Endothelial cell of umbilical vein (primary cell): ENCODE results near the gene RAD9B. TPM values are rescaled to one million over a fixed set of nuclear protein-coding genes. Genes with fewer than 3 reads are reported as not detected.
"Not testable (repeated sequence)": the region's sequence is repeated elsewhere in the genome, so short reads cannot be mapped to it uniquely, and the experiment has no call there.

Experiments used
- BruUV-seq: library from RNA; stranded (reverse); fragments of 400-500 nt; replicated peaks from 2 replicates; lab custom pipeline; 2021; lab: Mats Ljungman, UMichigan
- CTCF ChIA-PET: fragments of 300-600, 350-600 bp; sonication (Branson Sonifier 250); formaldehyde crosslinking; loops from one replicate; lab custom pipeline; 2021; ENCODE audit warnings: antibody characterized with exemption, inconsistent platforms; lab: Charles Lee
- POLR2A ChIA-PET: fragments of 300-600, 350-600 bp; sonication (Branson Sonifier 250); formaldehyde crosslinking; loops from one replicate; lab custom pipeline; 2021; ENCODE audit warnings: antibody characterized with exemption, inconsistent platforms; lab: Charles Lee
- DNase-seq: peaks from one replicate; pipeline ENCODE4 v3.0.0-alpha.2; 2011; ENCODE audit warnings: low read depth, low spot score
- FAIRE-seq: peaks from 2 replicates; lab custom pipeline; 2011; peaks lifted over from hg19 to GRCh38; lab: Jason Lieb, UNC
- H2AFZ ChIP-seq: 2 replicates; pipeline ENCODE4 v1.6.0; 2012; ENCODE audit warnings: low read depth, low read length, control low read depth, inconsistent platforms
- H3K27ac ChIP-seq: 2 replicates; pipeline ENCODE4 v1.5.1; 2011; ENCODE audit warnings: low read depth, mild to moderate bottlenecking, control low read depth, low read length, moderate library complexity; ENCODE audit not compliant: insufficient read depth
- H3K27me3 ChIP-seq, 2 experiments: 2 replicates each; pipeline versions ENCODE4 v1.6.0 to v1.6.1; 2011; ENCODE audit warnings: low read length in 2 of 2, mixed read lengths in 1 of 2; ENCODE audit not compliant: control insufficient read depth in 2 of 2, insufficient read depth in 2 of 2
- H3K36me3 ChIP-seq, 2 experiments: 2 replicates in 1 of 2; 3 replicates in 1 of 2; pipeline ENCODE4 v1.5.1; 2011; ENCODE audit warnings: low read length in 2 of 2, mild to moderate bottlenecking in 1 of 2, moderate library complexity in 1 of 2; ENCODE audit not compliant: control insufficient read depth in 2 of 2, insufficient read depth in 2 of 2; ENCODE audit errors: extremely low read depth in 1 of 2
- H3K4me1 ChIP-seq: 3 replicates; pipeline ENCODE4 v1.5.1; 2011; ENCODE audit warnings: mild to moderate bottlenecking, low read length; ENCODE audit not compliant: control insufficient read depth, insufficient read depth; ENCODE audit errors: extremely low read depth
- H3K4me2 ChIP-seq: 2 replicates; pipeline ENCODE4 v1.6.1; 2011; ENCODE audit warnings: low read length, control low read depth, mixed read lengths; ENCODE audit not compliant: insufficient read depth
- H3K4me3 ChIP-seq, 3 experiments: fragments of 200-600 bp in 1 of 3; sonication (generic), shearing (Covaris generic) in 1 of 3; replicated peaks in 1 of 3; 2 replicates each; pipeline ENCODE4 v1.5.1; 2011 to 2016; ENCODE audit warnings: control low read depth in 3 of 3, low read length in 3 of 3, mild to moderate bottlenecking in 2 of 3, inconsistent platforms in 1 of 3, low read depth in 1 of 3, moderate library complexity in 1 of 3; ENCODE audit not compliant: insufficient read depth in 1 of 3
- H3K79me2 ChIP-seq: 2 replicates; pipeline ENCODE4 v1.6.0; 2012; ENCODE audit warnings: low read length, inconsistent platforms; ENCODE audit not compliant: control insufficient read depth, insufficient read depth
- H3K9ac ChIP-seq: replicated peaks from 2 replicates; pipeline ENCODE3; 2011; ENCODE audit warnings: low read length, control low read depth; ENCODE audit not compliant: insufficient read depth; ENCODE audit errors: extremely low read depth
- H3K9me1 ChIP-seq: replicated peaks from 3 replicates; pipeline ENCODE4 v1.6.0; 2011; ENCODE audit warnings: mild to moderate bottlenecking, low read length; ENCODE audit not compliant: control insufficient read depth, insufficient read depth; ENCODE audit errors: extremely low read depth
- H3K9me3 ChIP-seq: replicated peaks from 2 replicates; pipeline ENCODE4 v1.5.1; 2012; ENCODE audit warnings: low read length, inconsistent platforms; ENCODE audit not compliant: control insufficient read depth, insufficient read depth
- H4K20me1 ChIP-seq: replicated peaks from 2 replicates; pipeline ENCODE3; 2011; ENCODE audit warnings: mild to moderate bottlenecking, low read length; ENCODE audit not compliant: control insufficient read depth, insufficient read depth; ENCODE audit errors: extremely low read depth
- CTCF ChIP-seq, 2 donors: IDR thresholded peaks; 1 replicate in 1 of 2; 2 replicates in 1 of 2; pipeline ENCODE4 v1.5.1; 2011; ENCODE audit warnings: low read length in 2 of 2, mild to moderate bottlenecking in 2 of 2, moderate library complexity in 2 of 2, control low read depth in 1 of 2, inconsistent platforms in 1 of 2, low read depth in 1 of 2; ENCODE audit not compliant: insufficient read depth in 1 of 2; ENCODE audit errors: extremely low read depth in 1 of 2
- EZH2 ChIP-seq: IDR thresholded peaks from 2 replicates; pipeline ENCODE4 v1.6.1; 2012; ENCODE audit warnings: borderline replicate concordance, low read depth, mild to moderate bottlenecking, moderate library complexity, low read length, inconsistent platforms; ENCODE audit not compliant: severe bottlenecking
- FOS ChIP-seq: IDR thresholded peaks from 2 replicates; pipeline ENCODE4 v1.6.1; 2011; ENCODE audit warnings: mild to moderate bottlenecking, low read length, moderate library complexity, borderline replicate concordance; ENCODE audit not compliant: insufficient read depth
- GATA2 ChIP-seq: IDR thresholded peaks from 2 replicates; pipeline ENCODE4 v1.7.0; 2011; ENCODE audit warnings: low read depth, mild to moderate bottlenecking, moderate library complexity, mixed read lengths, low read length; ENCODE audit not compliant: insufficient read length, insufficient read depth
- JUN ChIP-seq: IDR thresholded peaks from 2 replicates; pipeline ENCODE4 v1.6.1; 2011; ENCODE audit warnings: borderline replicate concordance, low read depth; ENCODE audit not compliant: insufficient read length, insufficient read depth
- MYC ChIP-seq: IDR thresholded peaks from one replicate; pipeline ENCODE4 v1.6.1; 2011; ENCODE audit warnings: mild to moderate bottlenecking, low read depth, low read length
- POLR2A ChIP-seq: IDR thresholded peaks from 2 replicates; pipeline ENCODE4 v1.6.1; 2012; ENCODE audit warnings: low read depth, mild to moderate bottlenecking, control low read depth, low read length
- POLR2AphosphoS5 ChIP-seq: IDR thresholded peaks from 2 replicates; pipeline ENCODE4 v1.6.1; 2012; ENCODE audit warnings: low read depth, mild to moderate bottlenecking, control low read depth, low read length, moderate library complexity; ENCODE audit not compliant: insufficient read depth
- dilution Hi-C: fragments of 300-500 bp; cut with MboI; formaldehyde crosslinking; loops from one replicate; pipeline ENCODE4 v1.15.0; 2019; ENCODE audit warnings: low sequenced_read_pairs; ENCODE audit not compliant: extremely low pct_ligation_motif_present
- intact Hi-C: fragments of 100-400 bp; cut with micrococcal nuclease; formaldehyde crosslinking; loops from one replicate; pipeline ENCODE4 v1.10.0; 2022
- polyA plus RNA-seq, 4 experiments: library from polyadenylated mRNA; depleted of rRNA in 3 of 4; stranded (reverse) in 3 of 4; unstranded in 1 of 4; fragments of >200 nt; gene quantifications; 2 replicates each; pipeline versions ENCODE4 v1.2.1 to v1.2.3, GENCODE V29; 2011 to 2012; ENCODE audit warnings: missing spikeins in 1 of 4
- total RNA-seq: library from RNA; stranded (reverse); gene quantifications from 2 replicates; pipeline ENCODE4 v1.2.3, GENCODE V29; 2021
- TF ChIP-seq, protein P1 (sequence below): IDR thresholded peaks from 2 replicates; pipeline ENCODE4 v1.6.1; 2011; ENCODE audit not compliant: insufficient read depth, insufficient read length

Gene RAD9B
- total and polyA plus RNA-seq, 2 donors (not counting 3 experiments of a cell fraction or from before 2014, with no cell fraction given), result 0.11 to 0.15 TPM

DNA sequence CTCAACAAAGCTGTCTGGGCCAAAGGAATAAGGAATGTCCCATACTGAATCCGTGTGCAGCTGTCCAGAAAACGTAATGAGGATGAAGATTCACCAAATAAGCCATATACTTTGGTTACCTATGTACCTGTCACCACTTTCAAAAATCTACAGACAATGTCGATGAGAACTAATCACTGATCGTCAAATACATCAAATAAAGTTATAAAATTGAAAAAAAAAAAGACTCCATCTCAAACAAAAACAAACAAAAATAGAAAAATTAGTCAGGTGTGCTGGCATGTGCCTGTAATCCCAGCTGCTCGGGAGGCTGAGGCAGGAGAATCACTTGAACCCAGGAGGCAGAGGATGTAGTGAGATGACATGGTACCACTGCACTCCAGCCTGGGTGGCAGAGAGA is 40.9 kb upstream of the RAD9B start:
- H2AFZ ChIP-seq, intact Hi-C loops, BruUV-seq, H3K9ac ChIP-seq, H4K20me1 ChIP-seq, H3K27me3 ChIP-seq, POLR2A ChIA-PET, H3K36me3 ChIP-seq, dilution Hi-C loops, H3K4me2 ChIP-seq, DNase-seq, H3K9me3 ChIP-seq, H3K79me2 ChIP-seq, H3K4me1 ChIP-seq, H3K4me3 ChIP-seq, FAIRE-seq, H3K9me1 ChIP-seq, H3K27ac ChIP-seq: not testable (repeated sequence)
- CTCF ChIA-PET, result interaction anchor here (1.2 kb wide), 1 partner anchor 10 kb away, joined by 4 read pairs; no protein-coding TSS in a partner anchor

- Histone ChIP-seq H3K4me1 (peaks cover 13% of the 10 kb centered on the region), H4K20me1 (no peaks in the 10 kb centered on the region), H3K36me3 (peaks cover 2% of the 10 kb centered on the region in 2 experiments), H3K4me2 (no peak overlapping the region), H3K9me3 (no peaks in the 10 kb centered on the region), H3K27ac (no peak overlapping the region), H3K79me2 (peaks cover 19% of the 10 kb centered on the region), H3K9me1 (no peaks in the 10 kb centered on the region), H3K4me3 (no peak overlapping the region), H2AFZ (no peak overlapping the region), H3K27me3 (no peaks in the 10 kb centered on the region), H3K9ac (no peak overlapping the region)
- dilution Hi-C loops, result no loop called here
- no TSS peak for BruUV-seq
- ChIA-PET CTCF (interaction anchor here (1.8 kb wide), 1 partner anchor 15 kb away, joined by 4 read pairs; the partner anchor contains the start of gene ARPC3), POLR2A (no interaction called here)
- no peak for FAIRE-seq
- intact Hi-C loops, result loop anchor here (5.0 kb wide), 1 partner anchor 117 kb away; the partner anchor contains the start of gene PPTC7
- DNase-seq, result no peak
- TF ChIP-seq FOS (no peak), POLR2AphosphoS5 (no peak), GATA2 (no peak), POLR2A (no peak), JUN (no peak), CTCF (IDR thresholded peaks at IDR 0.05; ENCODE audit: extremely low read depth in 1 of 2, insufficient read depth in 1 of 2, low read depth in 1 of 2, low read length in 2 of 2) (no peak), EZH2 (no peak), MYC (no peak)
- TF ChIP-seq, protein P1, sequence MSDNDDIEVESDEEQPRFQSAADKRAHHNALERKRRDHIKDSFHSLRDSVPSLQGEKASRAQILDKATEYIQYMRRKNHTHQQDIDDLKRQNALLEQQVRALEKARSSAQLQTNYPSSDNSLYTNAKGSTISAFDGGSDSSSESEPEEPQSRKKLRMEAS, result no peak
These were observed 37.1 kb upstream of the RAD9B start for GRCh38 chr12:110465024-110465423.

- Histone ChIP-seq H3K79me2 (peaks cover 22% of the 10 kb centered on the region), H3K4me1 (peaks cover 13% of the 10 kb centered on the region)
- dilution Hi-C loops, H3K9me1 ChIP-seq, H4K20me1 ChIP-seq, H3K4me3 ChIP-seq, BruUV-seq, H3K9ac ChIP-seq, H3K27me3 ChIP-seq, H3K27ac ChIP-seq, H3K36me3 ChIP-seq, DNase-seq, H2AFZ ChIP-seq, FAIRE-seq, H3K9me3 ChIP-seq, H3K4me2 ChIP-seq, POLR2A ChIA-PET: not testable (repeated sequence)
- CTCF ChIA-PET, result interaction anchor here (0.7 kb wide), 1 partner anchor 16 kb away, joined by 3 read pairs; the partner anchor contains the start of gene ARPC3
- intact Hi-C loops, result loop anchor here (5.0 kb wide), 1 partner anchor 117 kb away; the partner anchor contains the start of gene PPTC7
These were observed 36.4 kb upstream of the RAD9B start for GRCh38 chr12:110465765-110466164.
